Measurements from ENCODE around the gene SORBS1. TPM values are rescaled to one million over a fixed set of nuclear protein-coding genes. Genes with fewer than 3 reads are reported as not detected.

Gene SORBS1
- total and polyA plus RNA-seq, 2 of the 13 experiments (the other 11 are each of a cell fraction or from before 2014, with no cell fraction given), result 16.8 to 39.8 TPM

DNA sequence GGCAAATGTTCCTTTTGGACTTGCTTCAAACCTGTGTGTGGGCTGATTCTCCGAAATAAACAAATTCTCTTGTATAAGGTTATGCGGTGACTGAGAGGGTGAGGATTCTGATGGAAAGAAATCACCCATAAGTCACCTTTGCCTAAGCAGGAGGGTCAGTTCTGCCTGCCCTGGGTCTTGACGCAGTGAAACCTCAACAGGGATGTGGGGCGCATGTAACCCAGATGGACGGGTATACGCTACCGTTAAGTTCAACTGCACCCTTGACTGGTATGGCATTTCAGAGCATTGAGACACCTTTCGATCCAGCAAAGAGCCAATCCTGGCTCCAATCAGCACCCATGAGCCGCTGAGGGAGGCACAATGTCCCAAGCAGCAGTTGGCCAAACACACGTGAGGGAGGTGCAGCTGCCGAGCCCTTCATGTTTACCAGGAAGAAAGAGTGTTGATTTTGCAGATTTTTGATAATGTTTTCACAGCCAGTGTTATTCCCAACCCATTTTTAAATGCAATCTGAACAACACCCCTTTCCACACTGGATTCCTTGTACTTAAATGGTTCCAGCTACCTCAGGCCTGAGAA, 48.1 kb downstream of the SORBS1 start (continued):
- TF ChIP-seq, protein P1, sequence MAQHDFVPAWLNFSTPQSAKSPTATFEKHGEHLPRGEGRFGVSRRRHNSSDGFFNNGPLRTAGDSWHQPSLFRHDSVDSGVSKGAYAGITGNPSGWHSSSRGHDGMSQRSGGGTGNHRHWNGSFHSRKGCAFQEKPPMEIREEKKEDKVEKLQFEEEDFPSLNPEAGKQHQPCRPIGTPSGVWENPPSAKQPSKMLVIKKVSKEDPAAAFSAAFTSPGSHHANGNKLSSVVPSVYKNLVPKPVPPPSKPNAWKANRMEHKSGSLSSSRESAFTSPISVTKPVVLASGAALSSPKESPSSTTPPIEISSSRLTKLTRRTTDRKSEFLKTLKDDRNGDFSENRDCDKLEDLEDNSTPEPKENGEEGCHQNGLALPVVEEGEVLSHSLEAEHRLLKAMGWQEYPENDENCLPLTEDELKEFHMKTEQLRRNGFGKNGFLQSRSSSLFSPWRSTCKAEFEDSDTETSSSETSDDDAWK (CRISPR knock-in tag; IDR thresholded peaks at IDR 0.05), result no peak
- TF ChIP-seq TBL1XR1 (IDR thresholded peaks at IDR 0.05; ENCODE audit: borderline replicate concordance, low read length, partially characterized antibody) (no peak), CHD2 (IDR thresholded peaks at IDR 0.05; ENCODE audit: low read depth, low read length) (no peak), ZNF878 (CRISPR knock-in tag; IDR thresholded peaks at IDR 0.05) (no peak), ZNF512B (CRISPR knock-in tag; IDR thresholded peaks at IDR 0.05; ENCODE audit: borderline replicate concordance) (no peak), RFX5 (IDR thresholded peaks at IDR 0.05; ENCODE audit: low read depth, low read length) (no peak), RXRB (CRISPR knock-in tag; IDR thresholded peaks at IDR 0.05; ENCODE audit: borderline replicate concordance) (no peak), MEIS1 (CRISPR knock-in tag; IDR thresholded peaks at IDR 0.05; ENCODE audit: borderline replicate concordance) (no peak), MIXL1 (CRISPR knock-in tag; IDR thresholded peaks at IDR 0.05) (no peak), CHD4 (IDR thresholded peaks at IDR 0.05; ENCODE audit: borderline replicate concordance, low read length) (no peak), TARDBP (CRISPR knock-in tag; IDR thresholded peaks at IDR 0.05) (no peak), DNMT1 (CRISPR knock-in tag; IDR thresholded peaks at IDR 0.05) (no peak), TEAD3 (CRISPR knock-in tag; optimal IDR thresholded peaks at IDR 0.05; ENCODE audit: borderline replicate concordance) (no peak), U2AF1 (optimal IDR thresholded peaks at IDR 0.05; ENCODE audit: low read depth, low read length) (no peak), ZBTB1 (CRISPR knock-in tag; IDR thresholded peaks at IDR 0.05; ENCODE audit: borderline replicate concordance) (no peak), CREBL2 (CRISPR knock-in tag; IDR thresholded peaks at IDR 0.05; ENCODE audit: borderline replicate concordance) (no peak)
- TF ChIP-seq, protein P2, sequence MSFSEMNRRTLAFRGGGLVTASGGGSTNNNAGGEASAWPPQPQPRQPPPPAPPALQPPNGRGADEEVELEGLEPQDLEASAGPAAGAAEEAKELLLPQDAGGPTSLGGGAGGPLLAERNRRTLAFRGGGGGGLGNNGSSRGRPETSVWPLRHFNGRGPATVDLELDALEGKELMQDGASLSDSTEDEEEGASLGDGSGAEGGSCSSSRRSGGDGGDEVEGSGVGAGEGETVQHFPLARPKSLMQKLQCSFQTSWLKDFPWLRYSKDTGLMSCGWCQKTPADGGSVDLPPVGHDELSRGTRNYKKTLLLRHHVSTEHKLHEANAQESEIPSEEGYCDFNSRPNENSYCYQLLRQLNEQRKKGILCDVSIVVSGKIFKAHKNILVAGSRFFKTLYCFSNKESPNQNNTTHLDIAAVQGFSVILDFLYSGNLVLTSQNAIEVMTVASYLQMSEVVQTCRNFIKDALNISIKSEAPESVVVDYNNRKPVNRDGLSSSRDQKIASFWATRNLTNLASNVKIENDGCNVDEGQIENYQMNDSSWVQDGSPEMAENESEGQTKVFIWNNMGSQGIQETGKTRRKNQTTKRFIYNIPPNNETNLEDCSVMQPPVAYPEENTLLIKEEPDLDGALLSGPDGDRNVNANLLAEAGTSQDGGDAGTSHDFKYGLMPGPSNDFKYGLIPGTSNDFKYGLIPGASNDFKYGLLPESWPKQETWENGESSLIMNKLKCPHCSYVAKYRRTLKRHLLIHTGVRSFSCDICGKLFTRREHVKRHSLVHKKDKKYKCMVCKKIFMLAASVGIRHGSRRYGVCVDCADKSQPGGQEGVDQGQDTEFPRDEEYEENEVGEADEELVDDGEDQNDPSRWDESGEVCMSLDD (CRISPR knock-in tag; IDR thresholded peaks at IDR 0.05; ENCODE audit: borderline replicate concordance), result no peak
- TF ChIP-seq, protein P3, sequence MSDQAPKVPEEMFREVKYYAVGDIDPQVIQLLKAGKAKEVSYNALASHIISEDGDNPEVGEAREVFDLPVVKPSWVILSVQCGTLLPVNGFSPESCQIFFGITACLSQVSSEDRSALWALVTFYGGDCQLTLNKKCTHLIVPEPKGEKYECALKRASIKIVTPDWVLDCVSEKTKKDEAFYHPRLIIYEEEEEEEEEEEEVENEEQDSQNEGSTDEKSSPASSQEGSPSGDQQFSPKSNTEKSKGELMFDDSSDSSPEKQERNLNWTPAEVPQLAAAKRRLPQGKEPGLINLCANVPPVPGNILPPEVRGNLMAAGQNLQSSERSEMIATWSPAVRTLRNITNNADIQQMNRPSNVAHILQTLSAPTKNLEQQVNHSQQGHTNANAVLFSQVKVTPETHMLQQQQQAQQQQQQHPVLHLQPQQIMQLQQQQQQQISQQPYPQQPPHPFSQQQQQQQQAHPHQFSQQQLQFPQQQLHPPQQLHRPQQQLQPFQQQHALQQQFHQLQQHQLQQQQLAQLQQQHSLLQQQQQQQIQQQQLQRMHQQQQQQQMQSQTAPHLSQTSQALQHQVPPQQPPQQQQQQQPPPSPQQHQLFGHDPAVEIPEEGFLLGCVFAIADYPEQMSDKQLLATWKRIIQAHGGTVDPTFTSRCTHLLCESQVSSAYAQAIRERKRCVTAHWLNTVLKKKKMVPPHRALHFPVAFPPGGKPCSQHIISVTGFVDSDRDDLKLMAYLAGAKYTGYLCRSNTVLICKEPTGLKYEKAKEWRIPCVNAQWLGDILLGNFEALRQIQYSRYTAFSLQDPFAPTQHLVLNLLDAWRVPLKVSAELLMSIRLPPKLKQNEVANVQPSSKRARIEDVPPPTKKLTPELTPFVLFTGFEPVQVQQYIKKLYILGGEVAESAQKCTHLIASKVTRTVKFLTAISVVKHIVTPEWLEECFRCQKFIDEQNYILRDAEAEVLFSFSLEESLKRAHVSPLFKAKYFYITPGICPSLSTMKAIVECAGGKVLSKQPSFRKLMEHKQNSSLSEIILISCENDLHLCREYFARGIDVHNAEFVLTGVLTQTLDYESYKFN (CRISPR knock-in tag; conservative IDR thresholded peaks at IDR 0.05), result peak; percentile 59
- TF ChIP-seq, protein P4, sequence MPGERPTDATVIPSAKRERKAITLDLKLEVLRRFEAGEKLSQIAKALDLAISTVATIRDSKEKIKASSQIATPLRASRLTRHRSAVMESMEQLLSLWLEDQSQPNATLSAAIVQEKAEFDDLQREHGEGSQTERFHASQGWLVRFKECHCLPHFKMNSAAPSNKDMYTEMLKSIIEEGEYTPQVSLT (CRISPR knock-in tag; IDR thresholded peaks at IDR 0.05; ENCODE audit: borderline replicate concordance, low read depth), result no peak
